HepG2 (cell line): ENCODE data around the gene SMARCAD1. TPM values are rescaled to one million over a fixed set of nuclear protein-coding genes. Genes with fewer than 3 reads are reported as not detected.

ENCODE experiments used
- ISX ChIP-seq: sonication (generic); formaldehyde crosslinking; conservative IDR thresholded peaks from 2 replicates; pipeline ENCODE4 v1.5.0; 2020; ENCODE audit warnings: missing genetic modification reagents
- JDP2 ChIP-seq: sonication (generic); formaldehyde crosslinking; IDR thresholded peaks from 2 replicates; pipeline ENCODE4 v1.8.1; 2022; ENCODE audit warnings: missing genetic modification reagents, borderline replicate concordance
- SP1 ChIP-seq, 2 experiments: fragments of 450-650 bp in 1 of 2; sonication (generic) in 1 of 2; formaldehyde crosslinking in 1 of 2; IDR thresholded peaks; 2 replicates each; pipeline versions ENCODE4 v1.4.0 to v1.6.1; 2016 to 2020; ENCODE audit warnings: missing genetic modification reagents in 1 of 2
- TAF1 ChIP-seq: sonication (generic); formaldehyde crosslinking; IDR thresholded peaks from 2 replicates; pipeline ENCODE4 v1.4.0; 2020; ENCODE audit warnings: missing genetic modification reagents
- TEAD2 ChIP-seq: sonication (generic); formaldehyde crosslinking; IDR thresholded peaks from 2 replicates; pipeline ENCODE4 v1.9.0; 2021; ENCODE audit warnings: missing genetic modification reagents
- ZNF543 ChIP-seq: sonication (generic); formaldehyde crosslinking; IDR thresholded peaks from 2 replicates; pipeline ENCODE4 v1.4.0; 2020; ENCODE audit warnings: mild to moderate bottlenecking, missing genetic modification reagents
- ZNF709 ChIP-seq: sonication (generic); formaldehyde crosslinking; IDR thresholded peaks from 2 replicates; pipeline ENCODE4 v1.5.0; 2020; ENCODE audit warnings: mild to moderate bottlenecking, missing genetic modification reagents
- ZNF724P ChIP-seq: sonication (generic); formaldehyde crosslinking; IDR thresholded peaks from 2 replicates; pipeline ENCODE4 v1.8.0; 2022; ENCODE audit warnings: missing genetic modification reagents, borderline replicate concordance
- ZSCAN12 ChIP-seq: sonication (generic); formaldehyde crosslinking; IDR thresholded peaks from 2 replicates; pipeline ENCODE4 v1.9.0; 2021; ENCODE audit warnings: mild to moderate bottlenecking, missing genetic modification reagents
- polyA plus RNA-seq, 8 experiments: library from polyadenylated mRNA; depleted of rRNA in 3 of 8; stranded (reverse) in 7 of 8; unstranded in 1 of 8; fragments of >200 nt; fragmentation: Illumina TruSeq in 4 of 8; extraction: Trizol in 4 of 8; gene quantifications; 2 replicates each; pipeline versions ENCODE4 v1.2.1 to v1.2.3, GENCODE V29; 2011 to 2016; ENCODE audit warnings: low read depth in 4 of 8, missing spikeins in 1 of 8, mixed read lengths in 1 of 8; ENCODE audit not compliant: insufficient read depth in 1 of 8
- total RNA-seq, 5 experiments: library from RNA; depleted of rRNA; stranded (reverse); fragments of >200 nt; fragmentation: Illumina TruSeq; extraction: Trizol; gene quantifications; 2 replicates each; pipeline ENCODE4 v1.2.3, GENCODE V29; 2016; ENCODE audit warnings: low read depth in 1 of 5
- TF ChIP-seq, protein P1 (sequence below): sonication (generic); formaldehyde crosslinking; IDR thresholded peaks from 2 replicates; pipeline ENCODE4 v1.5.0; 2020; ENCODE audit warnings: mild to moderate bottlenecking, missing genetic modification reagents
- TF ChIP-seq, protein P2 (sequence below): sonication (generic); formaldehyde crosslinking; IDR thresholded peaks from 2 replicates; pipeline ENCODE4 v1.5.1; 2020; ENCODE audit warnings: missing genetic modification reagents, mild to moderate bottlenecking, borderline replicate concordance
- TF ChIP-seq, protein P3 (sequence below): sonication (generic); formaldehyde crosslinking; IDR thresholded peaks from 2 replicates; pipeline ENCODE4 v1.5.0; 2020; ENCODE audit warnings: mild to moderate bottlenecking, missing genetic modification reagents, moderate library complexity
- TF ChIP-seq, protein P4 (sequence below): sonication (generic); formaldehyde crosslinking; IDR thresholded peaks from 2 replicates; pipeline ENCODE4 v1.8.0; 2023; ENCODE audit warnings: mild to moderate bottlenecking, missing genetic modification reagents
- TF ChIP-seq, protein P5 (sequence below): sonication (generic); formaldehyde crosslinking; conservative IDR thresholded peaks from 2 replicates; pipeline ENCODE4 v1.4.0; 2020; ENCODE audit warnings: missing genetic modification reagents
- TF ChIP-seq, protein P6 (sequence below): sonication (generic); formaldehyde crosslinking; IDR thresholded peaks from 2 replicates; pipeline ENCODE4 v1.4.0; 2020; ENCODE audit warnings: mild to moderate bottlenecking, missing genetic modification reagents

Gene SMARCAD1
- total and polyA plus RNA-seq, 2 of the 13 experiments (the other 11 are each of a cell fraction or from before 2014, with no cell fraction given), result 18.2 to 35.9 TPM

DNA sequence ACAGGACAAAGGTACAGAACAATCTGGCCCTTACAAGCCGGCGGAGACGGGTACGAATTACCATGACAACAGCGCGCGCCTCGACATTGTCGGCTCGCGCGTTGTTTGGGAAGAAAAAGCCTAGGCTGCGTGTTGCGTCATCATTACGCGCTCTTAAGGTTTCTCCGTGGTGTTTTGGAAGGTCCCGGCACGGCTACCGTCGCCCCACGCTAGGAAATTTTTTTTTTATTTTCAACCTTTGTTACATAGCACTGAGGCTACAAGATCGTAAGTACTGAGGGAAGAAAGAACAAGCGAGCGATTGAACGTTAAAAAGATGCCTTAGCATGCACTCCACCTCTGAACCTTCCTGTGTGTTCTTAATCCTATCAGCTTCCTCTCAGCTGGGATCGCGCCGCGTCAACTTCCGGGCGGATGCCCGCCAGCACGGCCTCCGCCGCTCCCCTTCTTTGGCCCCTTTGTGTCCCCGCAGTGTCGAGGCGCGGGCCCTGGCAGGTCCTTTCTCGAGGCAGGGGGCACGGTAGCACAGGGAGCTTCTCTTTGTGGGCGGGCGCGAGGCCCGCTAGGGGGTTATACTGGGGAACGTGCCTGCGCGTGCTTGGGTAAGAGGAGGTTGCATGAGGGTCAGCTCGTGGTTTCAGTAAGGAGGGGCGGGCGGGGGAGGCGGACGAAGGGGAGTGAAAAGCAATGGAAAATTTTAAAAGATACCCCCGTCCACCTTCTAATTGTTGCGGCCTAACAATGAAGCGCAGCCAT, at the start of gene SMARCAD1 (continued):
- TF ChIP-seq SP1 (IDR thresholded peaks at IDR 0.05) (no peak), SP1 (CRISPR knock-in tag; IDR thresholded peaks at IDR 0.05) (peak; percentile 44; the same call in 1 of the 2 replicates), TEAD2 (CRISPR knock-in tag) (0 out of 2 replicates have a peak, but pooled peaks have one; percentile 13), ZSCAN12 (CRISPR knock-in tag) (no peak), JDP2 (CRISPR knock-in tag) (no peak), ZNF724P (0 out of 2 replicates have a peak, but pooled peaks have one; percentile 74), TAF1 (peak; percentile 76), ZNF543 (CRISPR knock-in tag) (peak; percentile 94), ISX (no peak), ZNF709 (CRISPR knock-in tag) (peak; percentile 87)
- TF ChIP-seq, protein P1, sequence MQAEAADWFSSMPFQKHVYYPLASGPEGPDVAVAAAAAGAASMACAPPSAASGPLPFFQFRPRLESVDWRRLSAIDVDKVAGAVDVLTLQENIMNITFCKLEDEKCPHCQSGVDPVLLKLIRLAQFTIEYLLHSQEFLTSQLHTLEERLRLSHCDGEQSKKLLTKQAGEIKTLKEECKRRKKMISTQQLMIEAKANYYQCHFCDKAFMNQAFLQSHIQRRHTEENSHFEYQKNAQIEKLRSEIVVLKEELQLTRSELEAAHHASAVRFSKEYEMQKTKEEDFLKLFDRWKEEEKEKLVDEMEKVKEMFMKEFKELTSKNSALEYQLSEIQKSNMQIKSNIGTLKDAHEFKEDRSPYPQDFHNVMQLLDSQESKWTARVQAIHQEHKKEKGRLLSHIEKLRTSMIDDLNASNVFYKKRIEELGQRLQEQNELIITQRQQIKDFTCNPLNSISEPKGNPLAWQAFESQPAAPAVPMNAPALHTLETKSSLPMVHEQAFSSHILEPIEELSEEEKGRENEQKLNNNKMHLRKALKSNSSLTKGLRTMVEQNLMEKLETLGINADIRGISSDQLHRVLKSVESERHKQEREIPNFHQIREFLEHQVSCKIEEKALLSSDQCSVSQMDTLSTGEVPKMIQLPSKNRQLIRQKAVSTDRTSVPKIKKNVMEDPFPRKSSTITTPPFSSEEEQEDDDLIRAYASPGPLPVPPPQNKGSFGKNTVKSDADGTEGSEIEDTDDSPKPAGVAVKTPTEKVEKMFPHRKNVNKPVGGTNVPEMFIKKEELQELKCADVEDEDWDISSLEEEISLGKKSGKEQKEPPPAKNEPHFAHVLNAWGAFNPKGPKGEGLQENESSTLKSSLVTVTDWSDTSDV, result no peak
- TF ChIP-seq, protein P2, sequence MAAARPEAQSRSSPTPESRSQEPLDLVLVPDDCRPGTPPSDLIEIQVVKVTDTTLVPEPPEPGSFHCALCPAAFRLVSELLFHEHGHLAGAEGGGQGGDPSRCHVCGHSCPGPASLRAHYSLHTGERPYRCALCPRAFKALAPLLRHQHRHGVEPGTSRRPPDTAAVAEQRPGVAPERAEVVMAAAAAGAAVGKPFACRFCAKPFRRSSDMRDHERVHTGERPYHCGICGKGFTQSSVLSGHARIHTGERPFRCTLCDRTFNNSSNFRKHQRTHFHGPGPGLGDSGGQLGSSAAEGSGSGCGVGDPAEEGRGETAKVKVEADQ (CRISPR knock-in tag), result peak; percentile 58
- TF ChIP-seq, protein P3, sequence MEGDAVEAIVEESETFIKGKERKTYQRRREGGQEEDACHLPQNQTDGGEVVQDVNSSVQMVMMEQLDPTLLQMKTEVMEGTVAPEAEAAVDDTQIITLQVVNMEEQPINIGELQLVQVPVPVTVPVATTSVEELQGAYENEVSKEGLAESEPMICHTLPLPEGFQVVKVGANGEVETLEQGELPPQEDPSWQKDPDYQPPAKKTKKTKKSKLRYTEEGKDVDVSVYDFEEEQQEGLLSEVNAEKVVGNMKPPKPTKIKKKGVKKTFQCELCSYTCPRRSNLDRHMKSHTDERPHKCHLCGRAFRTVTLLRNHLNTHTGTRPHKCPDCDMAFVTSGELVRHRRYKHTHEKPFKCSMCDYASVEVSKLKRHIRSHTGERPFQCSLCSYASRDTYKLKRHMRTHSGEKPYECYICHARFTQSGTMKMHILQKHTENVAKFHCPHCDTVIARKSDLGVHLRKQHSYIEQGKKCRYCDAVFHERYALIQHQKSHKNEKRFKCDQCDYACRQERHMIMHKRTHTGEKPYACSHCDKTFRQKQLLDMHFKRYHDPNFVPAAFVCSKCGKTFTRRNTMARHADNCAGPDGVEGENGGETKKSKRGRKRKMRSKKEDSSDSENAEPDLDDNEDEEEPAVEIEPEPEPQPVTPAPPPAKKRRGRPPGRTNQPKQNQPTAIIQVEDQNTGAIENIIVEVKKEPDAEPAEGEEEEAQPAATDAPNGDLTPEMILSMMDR (CRISPR knock-in tag), result 0 out of 2 replicates have a peak, but pooled peaks have one; percentile 13
- TF ChIP-seq, protein P4, sequence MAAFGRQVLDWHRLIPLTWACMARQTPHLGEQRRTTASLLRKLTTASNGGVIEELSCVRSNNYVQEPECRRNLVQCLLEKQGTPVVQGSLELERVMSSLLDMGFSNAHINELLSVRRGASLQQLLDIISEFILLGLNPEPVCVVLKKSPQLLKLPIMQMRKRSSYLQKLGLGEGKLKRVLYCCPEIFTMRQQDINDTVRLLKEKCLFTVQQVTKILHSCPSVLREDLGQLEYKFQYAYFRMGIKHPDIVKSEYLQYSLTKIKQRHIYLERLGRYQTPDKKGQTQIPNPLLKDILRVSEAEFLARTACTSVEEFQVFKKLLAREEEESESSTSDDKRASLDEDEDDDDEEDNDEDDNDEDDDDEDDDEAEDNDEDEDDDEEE (CRISPR knock-in tag), result peak; percentile 81; the same call in 1 of the 2 replicates
- TF ChIP-seq, protein P5, sequence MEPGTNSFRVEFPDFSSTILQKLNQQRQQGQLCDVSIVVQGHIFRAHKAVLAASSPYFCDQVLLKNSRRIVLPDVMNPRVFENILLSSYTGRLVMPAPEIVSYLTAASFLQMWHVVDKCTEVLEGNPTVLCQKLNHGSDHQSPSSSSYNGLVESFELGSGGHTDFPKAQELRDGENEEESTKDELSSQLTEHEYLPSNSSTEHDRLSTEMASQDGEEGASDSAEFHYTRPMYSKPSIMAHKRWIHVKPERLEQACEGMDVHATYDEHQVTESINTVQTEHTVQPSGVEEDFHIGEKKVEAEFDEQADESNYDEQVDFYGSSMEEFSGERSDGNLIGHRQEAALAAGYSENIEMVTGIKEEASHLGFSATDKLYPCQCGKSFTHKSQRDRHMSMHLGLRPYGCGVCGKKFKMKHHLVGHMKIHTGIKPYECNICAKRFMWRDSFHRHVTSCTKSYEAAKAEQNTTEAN (CRISPR knock-in tag), result peak; percentile 75
- TF ChIP-seq, protein P6, sequence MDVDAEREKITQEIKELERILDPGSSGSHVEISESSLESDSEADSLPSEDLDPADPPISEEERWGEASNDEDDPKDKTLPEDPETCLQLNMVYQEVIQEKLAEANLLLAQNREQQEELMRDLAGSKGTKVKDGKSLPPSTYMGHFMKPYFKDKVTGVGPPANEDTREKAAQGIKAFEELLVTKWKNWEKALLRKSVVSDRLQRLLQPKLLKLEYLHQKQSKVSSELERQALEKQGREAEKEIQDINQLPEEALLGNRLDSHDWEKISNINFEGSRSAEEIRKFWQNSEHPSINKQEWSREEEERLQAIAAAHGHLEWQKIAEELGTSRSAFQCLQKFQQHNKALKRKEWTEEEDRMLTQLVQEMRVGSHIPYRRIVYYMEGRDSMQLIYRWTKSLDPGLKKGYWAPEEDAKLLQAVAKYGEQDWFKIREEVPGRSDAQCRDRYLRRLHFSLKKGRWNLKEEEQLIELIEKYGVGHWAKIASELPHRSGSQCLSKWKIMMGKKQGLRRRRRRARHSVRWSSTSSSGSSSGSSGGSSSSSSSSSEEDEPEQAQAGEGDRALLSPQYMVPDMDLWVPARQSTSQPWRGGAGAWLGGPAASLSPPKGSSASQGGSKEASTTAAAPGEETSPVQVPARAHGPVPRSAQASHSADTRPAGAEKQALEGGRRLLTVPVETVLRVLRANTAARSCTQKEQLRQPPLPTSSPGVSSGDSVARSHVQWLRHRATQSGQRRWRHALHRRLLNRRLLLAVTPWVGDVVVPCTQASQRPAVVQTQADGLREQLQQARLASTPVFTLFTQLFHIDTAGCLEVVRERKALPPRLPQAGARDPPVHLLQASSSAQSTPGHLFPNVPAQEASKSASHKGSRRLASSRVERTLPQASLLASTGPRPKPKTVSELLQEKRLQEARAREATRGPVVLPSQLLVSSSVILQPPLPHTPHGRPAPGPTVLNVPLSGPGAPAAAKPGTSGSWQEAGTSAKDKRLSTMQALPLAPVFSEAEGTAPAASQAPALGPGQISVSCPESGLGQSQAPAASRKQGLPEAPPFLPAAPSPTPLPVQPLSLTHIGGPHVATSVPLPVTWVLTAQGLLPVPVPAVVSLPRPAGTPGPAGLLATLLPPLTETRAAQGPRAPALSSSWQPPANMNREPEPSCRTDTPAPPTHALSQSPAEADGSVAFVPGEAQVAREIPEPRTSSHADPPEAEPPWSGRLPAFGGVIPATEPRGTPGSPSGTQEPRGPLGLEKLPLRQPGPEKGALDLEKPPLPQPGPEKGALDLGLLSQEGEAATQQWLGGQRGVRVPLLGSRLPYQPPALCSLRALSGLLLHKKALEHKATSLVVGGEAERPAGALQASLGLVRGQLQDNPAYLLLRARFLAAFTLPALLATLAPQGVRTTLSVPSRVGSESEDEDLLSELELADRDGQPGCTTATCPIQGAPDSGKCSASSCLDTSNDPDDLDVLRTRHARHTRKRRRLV (CRISPR knock-in tag), result no peak
